Mammary epithelial cell (primary cell): Measurements from ENCODE around the gene GEMIN7.

Experiments
- CTCF ChIP-seq, 2 donors: IDR thresholded peaks in 1 of 2; conservative IDR thresholded peaks in 1 of 2; 2 replicates each; pipeline ENCODE4 v1.5.1; 2011 to 2012; ENCODE audit warnings: inconsistent platforms in 2 of 2, low read length in 2 of 2, mild to moderate bottlenecking in 2 of 2, control low read depth in 1 of 2, low read depth in 1 of 2; ENCODE audit not compliant: insufficient read depth in 1 of 2; ENCODE audit errors: extremely low read depth in 1 of 2
- EZH2 ChIP-seq: IDR thresholded peaks from 2 replicates; pipeline ENCODE4 v1.6.1; 2012; ENCODE audit warnings: low read length, inconsistent platforms, borderline replicate concordance

- no peak for TF ChIP-seq CTCF (conservative IDR thresholded peaks at IDR 0.05 in 1 of 2, IDR thresholded peaks at IDR 0.05 in 1 of 2; ENCODE audit: extremely low read depth in 1 of 2, insufficient read depth in 1 of 2, low read depth in 1 of 2, low read length in 2 of 2)
- TF ChIP-seq EZH2: no peak
Measured at GRCh38 chr19:45066921-45067661, 12.0 kb upstream of the GEMIN7 start.
